HepG2 (cell line): ENCODE measurements around the gene NDUFA13. TPM values are rescaled to one million over a fixed set of nuclear protein-coding genes. Genes with fewer than 3 reads are reported as not detected.
A peak's percentile ranks its signal among the peaks of the same experiment; 100 is the strongest.

Source experiments
- FOXC1 ChIP-seq: sonication (generic); formaldehyde crosslinking; IDR thresholded peaks from 2 replicates; pipeline ENCODE4 v1.8.0; 2022; ENCODE audit warnings: mild to moderate bottlenecking, missing genetic modification reagents, borderline replicate concordance
- HMGXB4 ChIP-seq, 2 experiments: sonication (generic) in 1 of 2; formaldehyde crosslinking in 1 of 2; IDR thresholded peaks; 2 replicates each; pipeline versions ENCODE4 v1.4.0 to v1.6.1; 2018 to 2020; ENCODE audit warnings: missing genetic modification reagents in 2 of 2, borderline replicate concordance in 1 of 2, low read depth in 1 of 2, mild to moderate bottlenecking in 1 of 2, missing biosample characterization in 1 of 2
- MAF1 ChIP-seq: sonication (generic); formaldehyde crosslinking; IDR thresholded peaks from 2 replicates; pipeline ENCODE4 v1.5.0; 2020; ENCODE audit warnings: missing genetic modification reagents, borderline replicate concordance
- PAXIP1 ChIP-seq: sonication (generic); formaldehyde crosslinking; conservative IDR thresholded peaks from 2 replicates; pipeline ENCODE4 v1.4.0; 2020; ENCODE audit warnings: mild to moderate bottlenecking, missing genetic modification reagents, moderate library complexity
- SSRP1 ChIP-seq: IDR thresholded peaks from 2 replicates; pipeline ENCODE4 v1.6.1; 2016; ENCODE audit warnings: control low read depth
- ZHX2 ChIP-seq, 2 experiments: sonication (generic) in 1 of 2; formaldehyde crosslinking in 1 of 2; IDR thresholded peaks; 2 replicates each; pipeline versions ENCODE4 v1.6.1 to v1.9.0; 2014 to 2022; ENCODE audit warnings: antibody characterized with exemption in 1 of 2, borderline replicate concordance in 1 of 2, inconsistent platforms in 1 of 2, low read depth in 1 of 2, missing genetic modification reagents in 1 of 2
- ZNF530 ChIP-seq: sonication (generic); formaldehyde crosslinking; IDR thresholded peaks from 2 replicates; pipeline ENCODE4 v1.5.0; 2020; ENCODE audit warnings: low read depth, mild to moderate bottlenecking, missing genetic modification reagents
- ZNF598 ChIP-seq: sonication (generic); formaldehyde crosslinking; IDR thresholded peaks from 2 replicates; pipeline ENCODE4 v1.5.1; 2020; ENCODE audit warnings: mild to moderate bottlenecking, missing genetic modification reagents, borderline replicate concordance
- ZSCAN25 ChIP-seq: sonication (generic); formaldehyde crosslinking; IDR thresholded peaks from 2 replicates; pipeline ENCODE4 v1.8.0; 2022; ENCODE audit warnings: mild to moderate bottlenecking, missing genetic modification reagents
- polyA plus RNA-seq, 8 experiments: library from polyadenylated mRNA; depleted of rRNA in 3 of 8; stranded (reverse) in 7 of 8; unstranded in 1 of 8; fragments of >200 nt; fragmentation: Illumina TruSeq in 4 of 8; extraction: Trizol in 4 of 8; gene quantifications; 2 replicates each; pipeline versions ENCODE4 v1.2.1 to v1.2.3, GENCODE V29; 2011 to 2016; ENCODE audit warnings: low read depth in 4 of 8, missing spikeins in 1 of 8, mixed read lengths in 1 of 8; ENCODE audit not compliant: insufficient read depth in 1 of 8
- total RNA-seq, 5 experiments: library from RNA; depleted of rRNA; stranded (reverse); fragments of >200 nt; fragmentation: Illumina TruSeq; extraction: Trizol; gene quantifications; 2 replicates each; pipeline ENCODE4 v1.2.3, GENCODE V29; 2016; ENCODE audit warnings: low read depth in 1 of 5
- TF ChIP-seq, protein P1 (sequence below): sonication (generic); formaldehyde crosslinking; conservative IDR thresholded peaks from 2 replicates; pipeline ENCODE4 v1.8.0; 2022; ENCODE audit warnings: missing genetic modification reagents

The NDUFA13 gene
- total and polyA plus RNA-seq, 2 of the 13 experiments (the other 11 are each of a cell fraction or from before 2014, with no cell fraction given), result 337 to 366 TPM

DNA sequence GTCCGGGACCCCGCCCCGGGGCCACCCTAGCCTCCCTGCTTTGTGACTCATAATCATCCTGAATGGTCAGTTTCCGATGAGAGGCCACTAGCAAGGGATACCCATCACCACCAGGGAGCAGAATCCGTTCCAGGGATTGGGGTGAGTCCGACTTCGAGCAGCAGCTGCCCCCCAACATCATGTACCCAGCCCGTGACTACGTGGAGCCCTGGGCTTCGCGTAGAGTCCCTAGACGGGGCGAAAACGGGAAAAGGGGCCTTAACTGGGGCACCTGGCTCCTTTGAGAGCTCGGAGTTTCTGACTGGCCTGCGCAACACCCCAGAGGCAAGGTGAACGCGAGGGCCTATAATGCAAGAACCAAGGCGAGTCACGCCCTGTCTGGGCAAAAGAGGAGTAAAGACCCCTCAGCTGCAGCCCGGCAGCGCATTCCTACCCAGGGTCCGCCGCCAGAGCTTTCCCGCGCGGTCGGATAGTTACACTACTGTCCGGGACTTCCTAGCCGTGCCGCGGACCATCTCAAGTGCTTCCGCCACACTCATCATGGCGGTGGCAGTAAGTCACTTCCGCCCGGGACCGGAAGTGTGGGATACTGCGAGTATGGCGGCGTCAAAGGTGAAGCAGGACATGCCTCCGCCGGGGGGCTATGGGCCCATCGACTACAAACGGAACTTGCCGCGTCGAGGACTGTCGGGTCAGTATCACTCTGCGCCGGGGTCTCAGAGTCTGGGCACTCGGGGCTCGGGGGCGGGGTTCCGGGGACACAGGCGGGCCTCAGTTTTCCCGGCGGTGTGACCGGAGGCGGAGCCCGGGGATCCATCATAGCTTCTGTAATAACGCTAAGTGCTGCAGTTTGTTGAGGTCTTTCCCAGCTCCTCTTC lies at the start of gene NDUFA13 (continued):
- TF ChIP-seq HMGXB4 (CRISPR knock-in tag; IDR thresholded peaks at IDR 0.05; ENCODE audit: borderline replicate concordance in 1 of 2, low read depth in 1 of 2) (peak; percentile 71 to 86; a peak in 3 of 4 replicates), FOXC1 (peak; percentile 81), ZNF598 (CRISPR knock-in tag) (no peak), PAXIP1 (CRISPR knock-in tag) (0 out of 2 replicates have a peak, but pooled peaks have one; percentile 27), ZHX2 (IDR thresholded peaks at IDR 0.05; ENCODE audit: low read depth) (peak; percentile 98), ZHX2 (CRISPR knock-in tag; IDR thresholded peaks at IDR 0.05; ENCODE audit: borderline replicate concordance) (0 out of 2 replicates have a peak, but pooled peaks have one; percentile 16), ZSCAN25 (CRISPR knock-in tag) (peak; percentile 32; the same call in 1 of the 2 replicates), MAF1 (CRISPR knock-in tag) (0 out of 2 replicates have a peak, but pooled peaks have one; percentile 64), ZNF530 (CRISPR knock-in tag) (no peak), SSRP1 (CRISPR knock-in tag) (no peak)
- TF ChIP-seq, protein P1, sequence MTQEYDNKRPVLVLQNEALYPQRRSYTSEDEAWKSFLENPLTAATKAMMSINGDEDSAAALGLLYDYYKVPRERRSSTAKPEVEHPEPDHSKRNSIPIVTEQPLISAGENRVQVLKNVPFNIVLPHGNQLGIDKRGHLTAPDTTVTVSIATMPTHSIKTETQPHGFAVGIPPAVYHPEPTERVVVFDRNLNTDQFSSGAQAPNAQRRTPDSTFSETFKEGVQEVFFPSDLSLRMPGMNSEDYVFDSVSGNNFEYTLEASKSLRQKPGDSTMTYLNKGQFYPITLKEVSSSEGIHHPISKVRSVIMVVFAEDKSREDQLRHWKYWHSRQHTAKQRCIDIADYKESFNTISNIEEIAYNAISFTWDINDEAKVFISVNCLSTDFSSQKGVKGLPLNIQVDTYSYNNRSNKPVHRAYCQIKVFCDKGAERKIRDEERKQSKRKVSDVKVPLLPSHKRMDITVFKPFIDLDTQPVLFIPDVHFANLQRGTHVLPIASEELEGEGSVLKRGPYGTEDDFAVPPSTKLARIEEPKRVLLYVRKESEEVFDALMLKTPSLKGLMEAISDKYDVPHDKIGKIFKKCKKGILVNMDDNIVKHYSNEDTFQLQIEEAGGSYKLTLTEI (CRISPR knock-in tag), result no peak
